HG02840 (cell line): ENCODE measurements around the gene CCDC175.

ENCODE experiments used
- ATAC-seq: cut with Tn5 transposase; IDR thresholded peaks from one replicate; pipeline ENCODE4 v1.9.1; 2021; ENCODE audit warnings: mild to moderate bottlenecking, moderate library complexity, moderate number of reproducible peaks; ENCODE audit not compliant: unreplicated experiment, low FRiP score

The CCDC175 gene

GRCh38 chr14:59576332-59577294, at the start of gene CCDC175:
Gene CCDC175 (minus strand): TSS chr14:59576812. CDS start chr14:59576775, 37 bp downstream.
- peak; percentile 94 for ATAC-seq

GRCh38 chr14:59622631-59623030, 46.0 kb upstream of the CCDC175 start:
- no peak for ATAC-seq

- no peak for ATAC-seq
Observed at GRCh38 chr14:59619061-59619460, 42.4 kb upstream of the CCDC175 start.

DNA sequence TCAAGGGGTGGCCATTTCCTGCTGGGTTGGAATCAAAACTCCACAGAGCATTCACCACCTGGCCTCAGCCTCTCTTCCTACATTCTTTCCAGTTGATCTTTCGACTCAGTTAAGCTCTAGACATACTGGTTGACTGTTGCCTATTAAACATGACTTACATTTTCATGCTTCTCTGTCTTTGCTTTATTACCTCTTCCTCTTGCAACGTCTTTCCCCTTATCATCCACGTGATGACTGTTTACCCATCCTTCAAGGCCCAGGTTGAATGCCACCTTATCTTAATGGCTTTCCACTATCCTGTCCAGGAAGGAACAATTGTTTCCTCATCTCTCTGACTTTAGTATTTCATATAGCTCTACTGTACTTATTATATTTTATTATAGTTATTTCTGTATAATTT, 24.4 kb upstream of the CCDC175 start:
- ATAC-seq, result no peak

DNA sequence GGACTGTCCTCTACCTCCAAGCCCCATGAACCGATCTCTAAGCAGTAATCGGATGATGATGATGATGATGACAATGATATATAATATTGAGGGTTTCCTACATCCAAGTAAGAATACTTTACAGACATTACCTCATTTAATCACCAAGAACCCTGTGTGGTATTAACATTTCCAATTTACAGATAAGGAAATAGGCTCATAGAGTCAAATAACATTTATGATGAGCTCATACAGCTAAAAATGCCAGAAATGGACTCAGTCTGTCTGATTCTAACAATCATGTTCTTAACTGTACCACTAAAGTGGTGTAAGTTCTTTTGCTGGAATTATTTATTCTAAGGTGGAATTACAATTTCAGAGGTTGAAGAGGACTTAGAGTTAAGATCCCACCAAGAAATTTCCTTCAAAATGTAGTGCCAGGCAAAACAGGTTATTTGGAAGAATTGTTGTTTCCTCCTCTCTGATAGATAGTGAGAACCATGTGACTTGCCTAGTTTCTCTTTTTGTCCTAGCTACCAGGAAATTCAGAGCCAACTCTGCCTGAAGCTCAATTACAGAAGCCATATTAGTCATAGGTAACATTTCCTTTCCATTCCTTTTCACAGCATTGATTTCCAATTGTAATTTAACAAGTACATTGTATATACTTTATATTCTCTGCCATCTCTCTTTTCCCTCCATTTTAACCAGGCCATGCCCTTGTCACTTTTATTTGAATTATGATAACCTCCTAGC, 23.8 kb upstream of the CCDC175 start:
- no peak for ATAC-seq

- no peak for ATAC-seq
Observed at GRCh38 chr14:59595071-59595470, 18.5 kb upstream of the CCDC175 start.

GRCh38 chr14:59591641-59592370, 15.2 kb upstream of the CCDC175 start:
- no peak for ATAC-seq

GRCh38 chr14:59588101-59588500, 11.5 kb upstream of the CCDC175 start:
- no peak for ATAC-seq

GRCh38 chr14:59585891-59586554, 9.4 kb upstream of the CCDC175 start:
- no peak for ATAC-seq

DNA sequence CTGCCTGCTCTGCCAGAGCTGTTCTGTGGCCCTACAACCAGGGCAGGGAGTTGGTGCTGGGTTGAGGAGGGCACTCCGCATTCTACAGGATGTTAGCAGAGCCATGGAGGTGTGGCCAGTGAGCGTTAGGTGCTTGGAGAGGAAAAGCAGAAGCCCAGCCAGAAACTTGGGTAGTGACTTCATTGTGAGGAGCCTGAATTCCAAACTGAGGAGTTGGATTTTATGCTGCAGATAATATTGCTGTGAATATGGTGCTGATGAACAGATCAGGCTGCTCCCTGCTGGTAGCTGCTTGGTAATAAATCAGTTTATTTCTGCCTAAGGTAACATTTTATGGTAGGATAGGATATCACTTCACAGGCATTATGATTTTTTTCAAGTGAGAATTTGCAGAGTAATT, 7.1 kb upstream of the CCDC175 start:
- ATAC-seq, result no peak

GRCh38 chr14:59582845-59583509, 6.4 kb upstream of the CCDC175 start:
- ATAC-seq, result no peak

GRCh38 chr14:59582161-59582560, 5.5 kb upstream of the CCDC175 start:
- ATAC-seq, result no peak

GRCh38 chr14:59580911-59581310, 4.3 kb upstream of the CCDC175 start:
- no peak for ATAC-seq

GRCh38 chr14:59570122-59570521, 6.5 kb downstream of the CCDC175 start:
- ATAC-seq, result no peak

GRCh38 chr14:59566725-59567124, 9.9 kb downstream of the CCDC175 start:
- no peak for ATAC-seq

DNA sequence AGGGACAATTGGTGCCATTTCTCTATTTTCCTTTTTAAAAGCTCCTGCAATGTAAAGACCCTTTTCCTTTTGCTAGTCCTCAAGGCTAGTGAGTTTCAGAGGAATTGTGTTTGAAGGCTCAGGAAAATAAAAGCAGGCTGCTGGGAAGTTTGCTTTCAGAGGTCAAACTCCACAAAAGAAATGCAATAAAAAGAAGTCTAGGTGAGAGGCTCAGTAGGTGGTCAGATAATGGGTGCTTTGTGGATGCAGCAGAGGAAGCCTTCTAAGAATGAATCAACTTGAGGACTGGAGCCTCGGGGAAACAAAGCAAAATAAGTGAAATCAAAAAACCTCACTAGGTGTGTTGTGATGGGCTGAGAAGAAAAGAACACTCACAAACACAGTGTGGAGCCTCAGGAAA, 10.3 kb downstream of the CCDC175 start:
- no peak for ATAC-seq

- no peak for ATAC-seq
Observed at GRCh38 chr14:59565087-59565486, 11.5 kb downstream of the CCDC175 start.

GRCh38 chr14:59564366-59564765, 12.2 kb downstream of the CCDC175 start:
- ATAC-seq, result no peak

GRCh38 chr14:59547310-59547709, 29.3 kb downstream of the CCDC175 start:
- no peak for ATAC-seq

- no peak for ATAC-seq
Observed at GRCh38 chr14:59543873-59544272, 32.7 kb downstream of the CCDC175 start.
